CD14-positive monocyte (primary cell): ENCODE results near the gene TRAPPC5. TPM values are rescaled to one million over a fixed set of nuclear protein-coding genes. Genes with fewer than 3 reads are reported as not detected.
A peak's percentile ranks its signal among the peaks of the same experiment; 100 is the strongest.

ENCODE experiments used
- DNase-seq, 3 donors: peaks; one replicate each; pipeline ENCODE4 v3.0.0-alpha.2; 2011 to 2022
- H2AFZ ChIP-seq: 2 replicates; pipeline ENCODE4 v1.6.0; 2012; ENCODE audit warnings: mild to moderate bottlenecking, low read depth, low read length, inconsistent platforms; ENCODE audit not compliant: insufficient read depth, poor library complexity, severe bottlenecking
- H3K27ac ChIP-seq, 2 donors: 1 replicate in 1 of 2; 2 replicates in 1 of 2; pipeline ENCODE4 v1.5.1; 2012 to 2013; ENCODE audit warnings: low read length in 2 of 2, control low read depth in 1 of 2, inconsistent platforms in 1 of 2, low read depth in 1 of 2, mild to moderate bottlenecking in 1 of 2
- H3K27me3 ChIP-seq, 2 donors: one replicate each; pipeline versions ENCODE4 v1.6.0 to v1.6.1; 2011 to 2013; ENCODE audit warnings: low read length in 2 of 2; ENCODE audit not compliant: control insufficient read depth in 2 of 2, insufficient read depth in 2 of 2
- H3K36me3 ChIP-seq, 2 donors: replicated peaks in 1 of 2; 1 replicate in 1 of 2; 2 replicates in 1 of 2; pipeline versions ENCODE4 v1.5.1 to v1.6.1; 2012 to 2013; ENCODE audit warnings: low read length in 2 of 2, control low read depth in 1 of 2, inconsistent platforms in 1 of 2, mild to moderate bottlenecking in 1 of 2; ENCODE audit not compliant: insufficient read depth in 2 of 2, control insufficient read depth in 1 of 2
- H3K4me1 ChIP-seq, 2 donors: 1 replicate in 1 of 2; 2 replicates in 1 of 2; pipeline versions ENCODE4 v1.5.1 to v1.6.1; 2012 to 2013; ENCODE audit warnings: low read length in 2 of 2, control low read depth in 1 of 2, inconsistent platforms in 1 of 2, mild to moderate bottlenecking in 1 of 2, moderate library complexity in 1 of 2; ENCODE audit not compliant: insufficient read depth in 2 of 2, control insufficient read depth in 1 of 2
- H3K4me2 ChIP-seq: replicated peaks from 2 replicates; pipeline ENCODE3; 2012; ENCODE audit warnings: low read length, moderate library complexity, mild to moderate bottlenecking; ENCODE audit not compliant: poor library complexity, severe bottlenecking; ENCODE audit errors: extremely low read depth
- H3K4me3 ChIP-seq, 3 experiments: fragments of 200-600 bp in 1 of 3; sonication (generic) in 1 of 3; replicated peaks in 1 of 3; 1 replicate in 2 of 3; 2 replicates in 1 of 3; pipeline ENCODE4 v1.5.1; 2011 to 2013; ENCODE audit warnings: low read length in 3 of 3, mild to moderate bottlenecking in 3 of 3, control low read depth in 2 of 3, low read depth in 2 of 3, inconsistent platforms in 1 of 3, moderate library complexity in 1 of 3
- H3K79me2 ChIP-seq: 2 replicates; pipeline ENCODE4 v1.6.0; 2012; ENCODE audit warnings: mild to moderate bottlenecking, control low read depth, inconsistent platforms, low read length, moderate library complexity; ENCODE audit not compliant: insufficient read depth
- H3K9ac ChIP-seq: 2 replicates; pipeline ENCODE4 v1.6.0; 2017; ENCODE audit warnings: low read length, mild to moderate bottlenecking; ENCODE audit not compliant: insufficient read depth, poor library complexity, severe bottlenecking
- H3K9me3 ChIP-seq, 2 donors: replicated peaks in 1 of 2; 1 replicate in 1 of 2; 2 replicates in 1 of 2; pipeline versions ENCODE4 v1.5.1 to v1.6.1; 2012 to 2013; ENCODE audit warnings: low read length in 2 of 2, control low read depth in 1 of 2; ENCODE audit not compliant: control insufficient read depth in 1 of 2, insufficient read depth in 1 of 2
- H4K20me1 ChIP-seq: 2 replicates; pipeline ENCODE4 v1.6.0; 2012; ENCODE audit warnings: mild to moderate bottlenecking, low read length, control low read depth, moderate library complexity; ENCODE audit not compliant: insufficient read depth
- H3K27ac Mint-ChIP-seq, 7 donors: one replicate each; pipeline ENCODE4 v1.8.0; 2020; ENCODE audit warnings: mild to moderate bottlenecking in 7 of 7, mixed read lengths in 7 of 7, moderate library complexity in 6 of 7, inconsistent platforms in 2 of 7
- H3K27me3 Mint-ChIP-seq, 3 donors: one replicate each; pipeline ENCODE4 v1.8.0; 2021 to 2022; ENCODE audit warnings: low read depth in 3 of 3, mild to moderate bottlenecking in 3 of 3, mixed read lengths in 3 of 3, moderate library complexity in 3 of 3, inconsistent platforms in 1 of 3
- H3K36me3 Mint-ChIP-seq, 2 donors: one replicate each; pipeline ENCODE4 v1.8.0; 2020; ENCODE audit warnings: mixed read lengths in 2 of 2, inconsistent platforms in 1 of 2, mild to moderate bottlenecking in 1 of 2
- H3K4me1 Mint-ChIP-seq: one replicate; pipeline ENCODE4 v1.8.0; 2020; ENCODE audit warnings: mild to moderate bottlenecking, mixed read lengths
- H3K4me3 Mint-ChIP-seq, 2 donors: one replicate each; pipeline ENCODE4 v1.8.0; 2020; ENCODE audit warnings: mild to moderate bottlenecking in 2 of 2, mixed read lengths in 2 of 2, moderate library complexity in 1 of 2
- H3K9me3 Mint-ChIP-seq, 7 donors: one replicate each; pipeline ENCODE4 v1.8.0; 2020 to 2022; ENCODE audit warnings: mixed read lengths in 7 of 7, mild to moderate bottlenecking in 6 of 7, moderate library complexity in 6 of 7, inconsistent platforms in 2 of 7
- WGBS: methylation state at CpG from one replicate; pipeline ENCODE4 v1.1.5; 2013; ENCODE audit warnings: missing lambda C conversion rate; ENCODE audit not compliant: insufficient coverage; 5-methylcytosine and 5-hydroxymethylcytosine counted together
- intact Hi-C, 2 donors: fragments of 100-400 bp; cut with micrococcal nuclease; formaldehyde crosslinking; loops; one replicate each; pipeline versions ENCODE4 v1.15.0 to v1.15.1; 2023
- polyA plus RNA-seq, 3 donors: library from polyadenylated mRNA; depleted of rRNA in 1 of 3; unstranded in 2 of 3; stranded (reverse) in 1 of 3; fragments of 300-500 nt in 2 of 3; fragments of >200 nt in 1 of 3; fragmentation: Illumina TruSeq in 2 of 3; gene quantifications; 1 replicate in 2 of 3; 2 replicates in 1 of 3; pipeline ENCODE4 v1.2.3, GENCODE V29; 2012 to 2021
- TF ChIP-seq, protein P1 (sequence below): fragments of 200-600 bp; IDR thresholded peaks from one replicate; pipeline ENCODE4 v1.8.0; 2022; ENCODE audit warnings: antibody characterized with exemption, mild to moderate bottlenecking

TRAPPC5 gene
- polyA plus RNA-seq, 3 donors: 126 to 449 (median 414) TPM

DNA sequence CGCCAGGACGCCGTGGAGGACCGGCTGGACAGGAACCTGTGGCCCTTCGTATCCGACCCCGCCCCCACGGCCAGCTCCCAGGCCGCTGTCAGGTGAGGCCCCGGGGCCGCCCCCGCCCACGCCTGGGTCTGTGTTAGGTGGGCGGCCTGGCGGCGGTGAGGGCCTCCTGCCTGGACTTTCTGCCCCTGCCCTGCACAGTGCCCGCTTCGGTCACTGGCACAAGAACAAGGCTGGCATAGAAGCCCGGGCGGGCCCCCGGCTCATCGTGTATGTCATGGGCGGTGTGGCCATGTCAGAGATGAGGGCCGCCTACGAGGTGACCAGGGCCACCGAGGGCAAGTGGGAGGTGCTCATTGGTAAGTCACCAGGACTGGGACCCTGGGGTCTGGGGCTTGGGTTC lies 33.5 kb upstream of the TRAPPC5 start:
- intact Hi-C loops: loop anchor here in 1 of 2 donors (5.0 kb wide), 1 partner anchor 35 kb away; the partner anchor contains the start of gene TRAPPC5
- Histone ChIP-seq H3K27ac (peak overlapping the region in 1 of 2 donors; percentile 73), H3K36me3 (peaks cover 27 to 50% of the 10 kb centered on the region in 2 donors), H3K4me3 (no peak overlapping the region), H3K79me2 (peaks cover 46% of the 10 kb centered on the region), H3K4me1 (peaks cover 50 to 55% of the 10 kb centered on the region in 2 donors), H3K27me3 (no peaks in the 10 kb centered on the region), H3K9me3 (no peaks in the 10 kb centered on the region), H2AFZ (no peak overlapping the region), H3K4me2 (peak overlapping the region; percentile 86), H4K20me1 (peaks cover 31% of the 10 kb centered on the region), H3K9ac (no peak overlapping the region)
- H3K36me3 Mint-ChIP-seq: peaks cover 29 to 50% of the 10 kb centered on the region in 2 donors
- no peak overlapping the region for H3K4me3 Mint-ChIP-seq
- whole genome bisulfite sequencing: 97% methylated on average over 22 of the region's 26 CpGs
- DNase-seq: no peak
- H3K27me3 Mint-ChIP-seq: peaks cover 0 to 2% (median 2%) of the 10 kb centered on the region in 3 donors
- H3K27ac Mint-ChIP-seq: no peak overlapping the region
- peaks cover 0 to 2% (median 0%) of the 10 kb centered on the region in 7 donors for H3K9me3 Mint-ChIP-seq
- TF ChIP-seq, protein P1, sequence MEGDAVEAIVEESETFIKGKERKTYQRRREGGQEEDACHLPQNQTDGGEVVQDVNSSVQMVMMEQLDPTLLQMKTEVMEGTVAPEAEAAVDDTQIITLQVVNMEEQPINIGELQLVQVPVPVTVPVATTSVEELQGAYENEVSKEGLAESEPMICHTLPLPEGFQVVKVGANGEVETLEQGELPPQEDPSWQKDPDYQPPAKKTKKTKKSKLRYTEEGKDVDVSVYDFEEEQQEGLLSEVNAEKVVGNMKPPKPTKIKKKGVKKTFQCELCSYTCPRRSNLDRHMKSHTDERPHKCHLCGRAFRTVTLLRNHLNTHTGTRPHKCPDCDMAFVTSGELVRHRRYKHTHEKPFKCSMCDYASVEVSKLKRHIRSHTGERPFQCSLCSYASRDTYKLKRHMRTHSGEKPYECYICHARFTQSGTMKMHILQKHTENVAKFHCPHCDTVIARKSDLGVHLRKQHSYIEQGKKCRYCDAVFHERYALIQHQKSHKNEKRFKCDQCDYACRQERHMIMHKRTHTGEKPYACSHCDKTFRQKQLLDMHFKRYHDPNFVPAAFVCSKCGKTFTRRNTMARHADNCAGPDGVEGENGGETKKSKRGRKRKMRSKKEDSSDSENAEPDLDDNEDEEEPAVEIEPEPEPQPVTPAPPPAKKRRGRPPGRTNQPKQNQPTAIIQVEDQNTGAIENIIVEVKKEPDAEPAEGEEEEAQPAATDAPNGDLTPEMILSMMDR: no peak
- H3K4me1 Mint-ChIP-seq: peaks cover 40% of the 10 kb centered on the region

DNA sequence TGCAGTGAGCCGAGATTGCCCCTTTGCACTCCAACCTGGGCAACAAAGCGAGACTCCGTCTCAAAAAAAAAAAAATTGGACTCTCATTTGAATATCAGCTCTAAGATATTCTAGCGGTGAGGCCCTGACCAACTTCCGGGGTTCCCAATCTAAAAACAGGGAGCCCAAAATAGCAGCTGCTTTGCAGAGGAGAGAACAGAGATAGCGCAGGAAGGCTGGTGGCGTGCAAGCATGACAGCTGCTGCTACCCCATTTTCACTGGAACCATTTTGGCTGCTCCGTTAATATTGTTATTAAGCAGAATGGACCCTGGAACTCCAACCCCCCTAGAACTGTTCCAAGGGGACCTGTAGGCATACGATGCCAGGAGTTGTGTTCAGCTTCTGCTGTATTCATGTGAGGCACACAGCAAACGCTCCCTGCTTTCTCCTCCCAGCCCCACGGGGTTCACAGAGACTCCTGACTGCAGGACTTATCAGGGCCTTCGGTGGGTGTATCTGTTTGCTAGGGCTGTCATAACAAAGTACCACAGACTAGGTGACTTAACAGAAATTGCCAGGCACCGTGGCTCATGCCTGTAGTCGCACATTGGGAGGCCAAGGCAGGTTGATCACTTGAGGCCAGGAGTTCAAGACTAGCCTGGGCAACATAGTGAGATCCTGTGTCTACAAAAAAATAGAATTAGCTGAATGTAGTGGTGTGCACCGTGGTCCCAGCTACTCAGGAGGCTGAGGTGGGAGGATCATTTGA lies 32.2 kb upstream of the TRAPPC5 start:
- Histone ChIP-seq H3K4me1 (peaks cover 55% of the 10 kb centered on the region in 2 donors), H3K36me3 (peaks cover 18 to 38% of the 10 kb centered on the region in 2 donors), H2AFZ (no peak overlapping the region), H3K27me3 (no peaks in the 10 kb centered on the region), H3K4me3 (no peak overlapping the region), H3K79me2 (peaks cover 33% of the 10 kb centered on the region), H3K27ac (no peak overlapping the region), H3K9me3 (no peaks in the 10 kb centered on the region), H3K9ac (no peak overlapping the region), H4K20me1 (peaks cover 18% of the 10 kb centered on the region), H3K4me2 (no peak overlapping the region)
- H3K4me3 Mint-ChIP-seq: no peak overlapping the region
- no peak for DNase-seq
- peak overlapping the region in 2 of 7 donors; percentile 26 to 76 for H3K27ac Mint-ChIP-seq
- no peaks in the 10 kb centered on the region for H3K9me3 Mint-ChIP-seq
- intact Hi-C loops: loop anchor here in 1 of 2 donors (5.0 kb wide), 1 partner anchor 34 kb away; the partner anchor contains the start of gene TRAPPC5
- peaks cover 22 to 38% of the 10 kb centered on the region in 2 donors for H3K36me3 Mint-ChIP-seq
- TF ChIP-seq, protein P1: no peak
- H3K4me1 Mint-ChIP-seq: peaks cover 48% of the 10 kb centered on the region
- H3K27me3 Mint-ChIP-seq: peaks cover 0 to 2% (median 2%) of the 10 kb centered on the region in 3 donors
- 87% methylated on average over 9 of the region's 15 CpGs for WGBS
